GM15510 (cell line): ENCODE measurements around the gene XYLT1.

Source experiments
- POLR2A ChIP-seq: IDR thresholded peaks from 3 replicates; pipeline ENCODE4 v1.6.1; 2011; ENCODE audit warnings: borderline replicate concordance; ENCODE audit not compliant: insufficient read length; ENCODE audit errors: extremely low read depth

The XYLT1 gene

GRCh38 chr16:17370223-17370707 lies 100.5 kb downstream of the XYLT1 start:
- TF ChIP-seq POLR2A, result no peak

GRCh38 chr16:17369421-17370222 lies 101.1 kb downstream of the XYLT1 start:
- peak; percentile 40 for TF ChIP-seq POLR2A

GRCh38 chr16:17368951-17369350 lies 101.8 kb downstream of the XYLT1 start:
- TF ChIP-seq POLR2A, result no peak

GRCh38 chr16:17368446-17368845 lies 102.3 kb downstream of the XYLT1 start:
- no peak for TF ChIP-seq POLR2A

GRCh38 chr16:17367923-17368322 lies 102.8 kb downstream of the XYLT1 start:
- TF ChIP-seq POLR2A, result no peak

- no peak for TF ChIP-seq POLR2A
Observed at GRCh38 chr16:17367036-17367435, 103.7 kb downstream of the XYLT1 start.

GRCh38 chr16:17366299-17366961 lies 104.3 kb downstream of the XYLT1 start:
- TF ChIP-seq POLR2A, result no peak

GRCh38 chr16:17365591-17366298 lies 105.0 kb downstream of the XYLT1 start:
- TF ChIP-seq POLR2A, result no peak

GRCh38 chr16:17365211-17365541 lies 105.6 kb downstream of the XYLT1 start:
- no peak for TF ChIP-seq POLR2A

- TF ChIP-seq POLR2A, result no peak
Observed at GRCh38 chr16:17364319-17365210, 106.2 kb downstream of the XYLT1 start.

GRCh38 chr16:17362946-17363345 lies 107.8 kb downstream of the XYLT1 start:
- no peak for TF ChIP-seq POLR2A

- no peak for TF ChIP-seq POLR2A
Observed at GRCh38 chr16:17362183-17362582, 108.6 kb downstream of the XYLT1 start.

GRCh38 chr16:17360693-17361122 lies 110.1 kb downstream of the XYLT1 start:
- TF ChIP-seq POLR2A, result no peak

- TF ChIP-seq POLR2A, result no peak
Observed at GRCh38 chr16:17359788-17360390, 110.9 kb downstream of the XYLT1 start.
